ENCODE measurements around the gene SLC23A1. TPM values are rescaled to one million over a fixed set of nuclear protein-coding genes. Genes with fewer than 3 reads are reported as not detected.

Gene SLC23A1
- total RNA-seq, 6 experiments from 2014 or later, result 11.7 to 51.0 (median 22.8) TPM

GRCh38 chr5:139395844-139396640, 12.9 kb upstream of the SLC23A1 start:
- H3K27me3 ChIP-seq, result peaks cover 0 to 19% of the 10 kb centered on the region in 2 donors
- 79% methylated on average over 4 of the region's 8 CpGs for WGBS (ENCODE audit: insufficient coverage, low coverage, low lambda C conversion rate, missing lambda C conversion rate)
- H3K27ac ChIP-seq, result no peak overlapping the region
- H3K4me3 ChIP-seq, result no peak overlapping the region
- TF ChIP-seq POLR2A (IDR thresholded peaks at IDR 0.05), result no peak
- no peak for TF ChIP-seq CTCF (IDR thresholded peaks at IDR 0.05)
- no peaks in the 10 kb centered on the region for H3K36me3 ChIP-seq
- intact Hi-C loops (cut with DNase I), result no loop called here
- ATAC-seq, result no peak
- H3K9me3 ChIP-seq, result no peaks in the 10 kb centered on the region
- DNase-seq, result no peak
- peaks cover 0 to 21% (median 4%) of the 10 kb centered on the region in 4 donors for H3K4me1 ChIP-seq

GRCh38 chr5:139394654-139395566, 11.8 kb upstream of the SLC23A1 start, which contains the start of gene PROB1:
Gene PROB1, minus strand, starts transcription at chr5:139395104. Its CDS starts 23 bp downstream, at chr5:139395081.
- DNase-seq (peak in 1 of 3 donors; percentile 48), ATAC-seq (peak; percentile 35 to 61 (median 41))
- Histone ChIP-seq H3K36me3 (no peaks in the 10 kb centered on the region), H3K27ac (peak within 1 kb of the TSS; percentile 10 to 57 (median 48)), H3K4me1 (peaks cover 0 to 21% (median 4%) of the 10 kb centered on the region in 4 donors), H3K4me3 (peak within 1 kb of the TSS; percentile 33 to 40 (median 39)), H3K27me3 (peaks cover 0 to 19% of the 10 kb centered on the region in 2 donors), H3K9me3 (no peaks in the 10 kb centered on the region)
- TF ChIP-seq POLR2A (IDR thresholded peaks at IDR 0.05) (peak; percentile 15), CTCF (IDR thresholded peaks at IDR 0.05) (no peak)
- intact Hi-C loops (cut with DNase I), result no loop called here
- 45% methylated on average over 14 of the region's 76 CpGs for WGBS (ENCODE audit: insufficient coverage, low coverage, low lambda C conversion rate, missing lambda C conversion rate)

DNA sequence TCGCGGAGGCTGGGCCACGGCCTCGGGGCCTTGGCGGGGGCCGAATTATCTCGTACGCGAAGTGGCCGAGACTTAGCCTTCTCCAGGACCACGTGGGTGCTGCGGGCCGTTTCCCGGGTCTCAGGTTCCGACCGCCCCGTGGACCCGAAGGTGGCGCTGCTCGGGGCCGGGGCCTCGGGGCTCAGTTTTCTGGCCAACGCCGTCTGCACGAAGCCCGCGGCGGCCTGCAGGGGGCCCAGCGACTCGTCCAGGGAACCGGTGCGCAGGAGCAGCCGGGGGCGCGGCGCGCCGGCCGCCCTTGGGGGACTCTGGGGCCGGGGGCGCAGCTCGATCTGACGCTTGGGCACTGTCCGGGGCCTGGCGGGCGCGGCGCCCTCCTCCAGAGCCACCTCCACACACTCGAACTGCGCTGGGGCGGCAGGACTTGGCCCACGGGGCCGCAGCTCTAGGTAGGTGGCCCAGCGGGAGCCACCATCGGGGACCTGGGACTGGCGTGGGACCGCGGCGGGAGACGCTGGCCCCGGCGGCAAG, 11.1 kb upstream of the SLC23A1 start:
- intact Hi-C loops (cut with DNase I), result no loop called here
- peak; percentile 19 to 44 (median 36) for TF ChIP-seq CTCF (IDR thresholded peaks at IDR 0.05)
- no peak for TF ChIP-seq POLR2A (IDR thresholded peaks at IDR 0.05)
- H3K27me3 ChIP-seq, result peaks cover 0 to 19% of the 10 kb centered on the region in 2 donors
- H3K27ac ChIP-seq, result peak overlapping the region; percentile 10 to 57 (median 48)
- no CpG with 5 or more reads among the region's 62 CpGs for WGBS (ENCODE audit: insufficient coverage, low coverage, low lambda C conversion rate, missing lambda C conversion rate)
- no peaks in the 10 kb centered on the region for H3K9me3 ChIP-seq
- peaks cover 0 to 21% (median 4%) of the 10 kb centered on the region in 4 donors for H3K4me1 ChIP-seq
- H3K36me3 ChIP-seq, result no peaks in the 10 kb centered on the region
- DNase-seq (no peak), ATAC-seq (peak; percentile 4 to 51 (median 32))
- peak overlapping the region; percentile 33 to 40 (median 39) for H3K4me3 ChIP-seq

- peak overlapping the region in 1 of 3 donors; percentile 57 for H3K27ac ChIP-seq
- peaks cover 0 to 21% (median 4%) of the 10 kb centered on the region in 4 donors for H3K4me1 ChIP-seq
- ATAC-seq, result no peak
- TF ChIP-seq CTCF (IDR thresholded peaks at IDR 0.05), result no peak
- no peak for TF ChIP-seq POLR2A (IDR thresholded peaks at IDR 0.05)
- peaks cover 0 to 19% of the 10 kb centered on the region in 2 donors for H3K27me3 ChIP-seq
- H3K4me3 ChIP-seq, result peak overlapping the region; percentile 33 to 40 (median 39)
- intact Hi-C loops (cut with DNase I), result no loop called here
- WGBS (ENCODE audit: insufficient coverage, low coverage, low lambda C conversion rate, missing lambda C conversion rate), result 8% methylated on average over 15 of the region's 49 CpGs
- no peaks in the 10 kb centered on the region for H3K36me3 ChIP-seq
- no peak for DNase-seq
- H3K9me3 ChIP-seq, result no peaks in the 10 kb centered on the region
These were observed 10.5 kb upstream of the SLC23A1 start for GRCh38 chr5:139393497-139394122.
